OCI-LY7 (cell line): Measurements from ENCODE around the gene CDK5RAP3. TPM values are rescaled to one million over a fixed set of nuclear protein-coding genes. Genes with fewer than 3 reads are reported as not detected.
"Not testable (repeated sequence)": the region's sequence is repeated elsewhere in the genome, so short reads cannot be mapped to it uniquely, and the experiment has no call there.

Source experiments
- BruUV-seq: library from RNA; stranded (reverse); fragments of 400-500 nt; replicated peaks from 2 replicates; lab custom pipeline; 2021; lab: Mats Ljungman, UMichigan
- CTCF ChIA-PET: fragments of 300-600 bp; sonication (Branson Sonifier 250); formaldehyde crosslinking; loops from one replicate; lab custom pipeline; 2022; ENCODE audit warnings: antibody characterized with exemption; ENCODE audit not compliant: unreplicated experiment; lab: Charles Lee
- POLR2A ChIA-PET: fragments of 300-600 bp; sonication (Branson Sonifier 250); formaldehyde crosslinking; loops from one replicate; lab custom pipeline; 2022; ENCODE audit warnings: antibody characterized with exemption; lab: Charles Lee
- DNase-seq: peaks from one replicate; pipeline ENCODE4 v3.0.0-alpha.2; 2015; ENCODE audit warnings: low spot score
- H2AFZ ChIP-seq: fragments of 200-600 bp; sonication (generic), shearing (Covaris generic); 2 replicates; pipeline ENCODE4 v1.6.1; 2014; ENCODE audit warnings: mild to moderate bottlenecking, antibody characterized with exemption, low read length, moderate library complexity
- H3K27ac ChIP-seq: fragments of 200-600 bp; sonication (generic); 2 replicates; pipeline ENCODE4 v1.5.1; 2014; ENCODE audit warnings: mixed run types, low read depth, mild to moderate bottlenecking, moderate library complexity, low read length, inconsistent platforms; ENCODE audit not compliant: poor library complexity, severe bottlenecking
- H3K36me3 ChIP-seq: fragments of 200-600 bp; sonication (generic); 2 replicates; pipeline ENCODE4 v1.6.1; 2014; ENCODE audit warnings: mild to moderate bottlenecking, antibody characterized with exemption, low read length, moderate library complexity, mixed read lengths; ENCODE audit not compliant: insufficient read depth
- H3K4me1 ChIP-seq: fragments of 200-600 bp; sonication (generic); 2 replicates; pipeline ENCODE4 v1.5.1; 2014; ENCODE audit warnings: mild to moderate bottlenecking, low read length; ENCODE audit not compliant: insufficient read depth, poor library complexity, severe bottlenecking
- H3K4me2 ChIP-seq: fragments of 200-600 bp; sonication (generic); 2 replicates; pipeline ENCODE4 v1.6.1; 2014; ENCODE audit warnings: mild to moderate bottlenecking, low read length
- H3K4me3 ChIP-seq: fragments of 200-600 bp; sonication (generic); 2 replicates; pipeline ENCODE4 v1.5.1; 2014; ENCODE audit warnings: mild to moderate bottlenecking, low read depth, low read length; ENCODE audit not compliant: poor library complexity, severe bottlenecking
- H3K79me2 ChIP-seq: fragments of 200-600 bp; sonication (generic); 2 replicates; pipeline ENCODE4 v1.6.1; 2016; ENCODE audit warnings: low read depth, mild to moderate bottlenecking, low read length, moderate library complexity, mixed read lengths; ENCODE audit not compliant: insufficient read depth
- H3K9me2 ChIP-seq: fragments of 200-600 bp; sonication (generic); 2 replicates; pipeline ENCODE4 v1.6.1; 2016; ENCODE audit warnings: mild to moderate bottlenecking, low read length, mixed read lengths; ENCODE audit not compliant: insufficient read depth
- H3K9me3 ChIP-seq: fragments of 200-600 bp; sonication (generic); 2 replicates; pipeline ENCODE4 v1.6.1; 2014; ENCODE audit warnings: mild to moderate bottlenecking, mixed run types, low read length, mixed read lengths
- H4K20me1 ChIP-seq: fragments of 200-600 bp; sonication (generic); 2 replicates; pipeline ENCODE4 v1.6.1; 2014; ENCODE audit warnings: mild to moderate bottlenecking, antibody characterized with exemption, low read length, moderate library complexity, mixed read lengths; ENCODE audit not compliant: insufficient read depth
- EZH2phosphoT487 ChIP-seq: fragments of 200-600 bp; sonication (generic); IDR thresholded peaks from 2 replicates; pipeline ENCODE4 v1.6.1; 2018; ENCODE audit warnings: low read depth, borderline replicate concordance, mild to moderate bottlenecking, mixed run types, antibody characterized with exemption, low read length, moderate library complexity, mixed read lengths
- intact Hi-C: fragments of 100-400 bp; cut with micrococcal nuclease; formaldehyde crosslinking; loops from one replicate; pipeline ENCODE4 v1.10.0; 2022; ENCODE audit not compliant: unreplicated experiment
- total RNA-seq, 2 experiments: library from RNA; depleted of rRNA in 1 of 2; stranded (reverse); fragments of >200 nt in 1 of 2; shearing (Covaris generic) in 1 of 2; gene quantifications; 2 replicates each; pipeline ENCODE4 v1.2.3, GENCODE V29; 2014 to 2022
- TF ChIP-seq, protein P1 (sequence below): fragments of 200-600 bp; sonication (generic); conservative IDR thresholded peaks from 2 replicates; pipeline ENCODE4 v1.5.1; 2014; ENCODE audit warnings: mild to moderate bottlenecking, antibody characterized with exemption, low read length, moderate library complexity, mixed read lengths

The CDK5RAP3 gene
- total RNA-seq, 2 experiments from 2014 or later: 241 to 256 TPM

DNA sequence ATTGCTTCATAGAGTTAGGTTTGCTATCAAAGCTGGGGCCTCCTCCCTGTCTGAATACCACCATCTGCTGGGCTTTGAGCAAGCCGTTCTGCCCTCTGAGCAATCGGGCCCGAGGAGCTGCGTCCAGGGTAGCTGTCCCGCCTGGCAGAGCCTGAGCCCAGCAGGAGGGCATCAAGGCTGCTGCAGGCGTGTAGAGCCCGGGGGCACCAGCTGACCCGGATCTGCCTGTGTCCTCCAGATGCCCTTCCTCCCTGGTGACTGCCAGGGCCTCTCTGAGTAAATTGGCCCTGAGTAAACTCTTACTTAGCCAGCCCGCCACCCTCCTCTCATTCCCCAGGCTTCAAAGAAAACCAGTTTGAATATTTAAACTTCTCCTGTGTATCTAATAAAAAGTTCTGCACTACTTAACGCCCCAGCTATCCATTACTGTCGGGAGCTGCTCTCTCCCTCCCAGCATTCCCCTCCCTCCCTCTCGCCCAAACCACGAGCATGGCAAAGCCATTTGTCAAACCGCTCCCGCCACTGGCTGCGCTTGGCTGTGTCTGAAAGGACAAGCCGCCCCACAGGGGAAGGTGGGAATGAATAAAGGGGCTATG is 16.4 kb downstream of the CDK5RAP3 start:
- ChIA-PET POLR2A (interaction anchor here (0.6 to 1.1 kb wide), 2 partner anchors 15 to 368 kb away, joined by 3 to 4 read pairs; no protein-coding TSS in a partner anchor), CTCF (no interaction called here)
- BruUV-seq: no TSS peak

DNA sequence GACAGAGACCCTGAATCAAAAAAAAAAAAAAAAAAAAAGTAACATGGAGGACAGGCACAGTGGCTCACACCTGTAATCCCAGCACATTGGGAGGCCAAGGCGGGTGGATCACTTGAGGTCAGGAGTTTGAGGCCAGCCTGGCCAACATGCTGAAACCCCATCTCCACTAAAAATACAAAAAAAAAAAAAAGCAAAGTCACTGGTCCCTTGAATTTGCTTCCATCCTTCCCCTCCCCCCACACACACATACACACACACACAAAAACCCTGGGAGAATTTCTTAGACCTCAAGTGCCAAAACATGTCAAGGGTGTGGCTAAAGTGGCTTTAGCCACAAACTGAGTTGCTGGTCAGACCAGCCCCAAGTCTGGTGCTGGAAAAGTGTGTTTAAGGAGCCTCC is 17.5 kb downstream of the CDK5RAP3 start:
- H3K9me2 ChIP-seq, H3K4me1 ChIP-seq, H3K79me2 ChIP-seq, CTCF ChIA-PET, H3K27ac ChIP-seq, H3K4me2 ChIP-seq, POLR2A ChIA-PET, BruUV-seq, H2AFZ ChIP-seq, H3K4me3 ChIP-seq, H4K20me1 ChIP-seq, DNase-seq, H3K9me3 ChIP-seq, intact Hi-C loops: not testable (repeated sequence)
- H3K36me3 ChIP-seq: peaks cover 20% of the 10 kb centered on the region

More for the DNA sequence above, 16.4 kb downstream of the CDK5RAP3 start:
- Histone ChIP-seq H3K9me3 (no peaks in the 10 kb centered on the region), H3K9me2 (no peaks in the 10 kb centered on the region), H2AFZ (no peak overlapping the region), H3K79me2 (no peaks in the 10 kb centered on the region), H3K4me3 (no peak overlapping the region), H3K27ac (no peak overlapping the region), H3K36me3 (peaks cover 31% of the 10 kb centered on the region), H4K20me1 (no peaks in the 10 kb centered on the region), H3K4me2 (no peak overlapping the region), H3K4me1 (no peaks in the 10 kb centered on the region)
- intact Hi-C loops: no loop called here
- no peak for TF ChIP-seq EZH2phosphoT487
- TF ChIP-seq, protein P1, sequence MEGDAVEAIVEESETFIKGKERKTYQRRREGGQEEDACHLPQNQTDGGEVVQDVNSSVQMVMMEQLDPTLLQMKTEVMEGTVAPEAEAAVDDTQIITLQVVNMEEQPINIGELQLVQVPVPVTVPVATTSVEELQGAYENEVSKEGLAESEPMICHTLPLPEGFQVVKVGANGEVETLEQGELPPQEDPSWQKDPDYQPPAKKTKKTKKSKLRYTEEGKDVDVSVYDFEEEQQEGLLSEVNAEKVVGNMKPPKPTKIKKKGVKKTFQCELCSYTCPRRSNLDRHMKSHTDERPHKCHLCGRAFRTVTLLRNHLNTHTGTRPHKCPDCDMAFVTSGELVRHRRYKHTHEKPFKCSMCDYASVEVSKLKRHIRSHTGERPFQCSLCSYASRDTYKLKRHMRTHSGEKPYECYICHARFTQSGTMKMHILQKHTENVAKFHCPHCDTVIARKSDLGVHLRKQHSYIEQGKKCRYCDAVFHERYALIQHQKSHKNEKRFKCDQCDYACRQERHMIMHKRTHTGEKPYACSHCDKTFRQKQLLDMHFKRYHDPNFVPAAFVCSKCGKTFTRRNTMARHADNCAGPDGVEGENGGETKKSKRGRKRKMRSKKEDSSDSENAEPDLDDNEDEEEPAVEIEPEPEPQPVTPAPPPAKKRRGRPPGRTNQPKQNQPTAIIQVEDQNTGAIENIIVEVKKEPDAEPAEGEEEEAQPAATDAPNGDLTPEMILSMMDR: no peak
- DNase-seq: no peak

DNA sequence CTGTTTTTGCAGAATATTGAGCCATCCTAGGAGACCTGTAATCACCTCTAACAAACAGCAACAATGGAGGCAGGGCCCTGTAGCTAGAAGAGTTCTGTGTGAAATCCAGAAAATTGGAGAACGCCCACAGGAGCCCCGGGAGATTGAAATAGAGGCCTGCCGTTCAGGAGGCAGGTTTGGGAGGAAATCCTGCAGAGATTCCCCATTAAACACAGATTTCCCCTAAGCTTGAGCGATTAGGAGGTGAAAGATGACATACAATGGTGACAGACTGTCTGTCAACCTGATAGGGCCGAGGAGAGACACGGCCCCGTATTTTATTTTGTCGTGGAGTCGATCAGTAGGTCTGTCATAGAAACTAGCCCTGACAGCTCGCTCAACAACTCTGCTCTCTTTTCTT is 18.2 kb downstream of the CDK5RAP3 start:
- H3K4me3 ChIP-seq: no peak overlapping the region
- CTCF ChIA-PET: no interaction called here
- H2AFZ ChIP-seq: no peak overlapping the region
- no peak overlapping the region for H3K27ac ChIP-seq
- no TSS peak for BruUV-seq
- H3K4me2 ChIP-seq: no peak overlapping the region
- no peaks in the 10 kb centered on the region for H3K9me2 ChIP-seq
- no peaks in the 10 kb centered on the region for H3K4me1 ChIP-seq
- no peak for DNase-seq
- TF ChIP-seq EZH2phosphoT487: no peak
- TF ChIP-seq, protein P1: no peak
- no peaks in the 10 kb centered on the region for H4K20me1 ChIP-seq
- peaks cover 13% of the 10 kb centered on the region; the same call in 1 of the 2 replicates for H3K36me3 ChIP-seq
- no peaks in the 10 kb centered on the region for H3K9me3 ChIP-seq
- no peaks in the 10 kb centered on the region for H3K79me2 ChIP-seq
- POLR2A ChIA-PET: no interaction called here
- intact Hi-C loops: no loop called here
